PFSK-1 (cell line): Measurements from ENCODE around the gene RTL9.

Experiments
- REST ChIP-seq, 2 experiments: IDR thresholded peaks; 2 replicates each; pipeline versions ENCODE4 v1.6.1 to v1.8.0; 2011 to 2012; ENCODE audit warnings: low read depth in 2 of 2, low read length in 2 of 2, control low read depth in 1 of 2, inconsistent platforms in 1 of 2, mild to moderate bottlenecking in 1 of 2, moderate library complexity in 1 of 2; ENCODE audit not compliant: insufficient read depth in 1 of 2
- TAF1 ChIP-seq: IDR thresholded peaks from 2 replicates; pipeline ENCODE4 v1.6.1; 2012; ENCODE audit warnings: low read length, control low read depth, borderline replicate concordance; ENCODE audit not compliant: insufficient read depth

GRCh38 chrX:110402091-110402849, 43.6 kb downstream of the RTL9 start:
- TF ChIP-seq REST (IDR thresholded peaks at IDR 0.05; ENCODE audit: insufficient read depth in 1 of 2, low read depth in 2 of 2, low read length in 2 of 2) (no peak), TAF1 (no peak)
